ENCODE measurements around the gene TRIM34.
"Not testable (repeated sequence)": the region's sequence is repeated elsewhere in the genome, so short reads cannot be mapped to it uniquely, and the experiment has no call there.

The TRIM34 gene

DNA sequence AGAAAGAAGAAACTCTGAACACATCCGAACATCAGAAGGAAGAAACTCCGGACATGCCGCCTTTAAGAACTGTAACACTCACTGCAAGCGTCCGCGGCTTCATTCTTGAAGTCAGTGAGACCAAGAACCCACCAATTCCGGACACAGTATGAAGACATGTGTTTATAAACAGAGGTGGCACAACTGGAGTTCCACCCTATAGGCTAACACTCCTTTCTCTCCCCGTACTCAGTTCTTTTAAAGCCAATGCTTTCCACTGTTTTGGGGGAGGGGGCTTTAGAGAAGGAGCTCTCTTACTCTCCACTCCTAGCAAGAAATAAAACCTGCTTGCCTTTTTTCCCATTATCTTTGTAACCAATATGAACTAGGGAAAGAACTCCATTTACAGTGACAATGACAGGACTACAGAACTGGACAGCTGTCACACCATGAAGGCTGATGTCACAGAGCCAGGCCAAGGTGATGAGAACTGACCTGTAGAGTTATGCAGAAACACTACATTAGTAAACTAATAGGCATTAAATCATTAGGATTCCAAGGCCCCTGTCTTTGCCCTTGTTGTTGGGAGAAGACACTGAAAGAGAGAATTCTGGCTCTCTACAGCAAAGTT is 59.3 kb downstream of the TRIM34 start:
- DNase-seq (ENCODE audit: low read depth in 2 of 2) = no peak

DNA sequence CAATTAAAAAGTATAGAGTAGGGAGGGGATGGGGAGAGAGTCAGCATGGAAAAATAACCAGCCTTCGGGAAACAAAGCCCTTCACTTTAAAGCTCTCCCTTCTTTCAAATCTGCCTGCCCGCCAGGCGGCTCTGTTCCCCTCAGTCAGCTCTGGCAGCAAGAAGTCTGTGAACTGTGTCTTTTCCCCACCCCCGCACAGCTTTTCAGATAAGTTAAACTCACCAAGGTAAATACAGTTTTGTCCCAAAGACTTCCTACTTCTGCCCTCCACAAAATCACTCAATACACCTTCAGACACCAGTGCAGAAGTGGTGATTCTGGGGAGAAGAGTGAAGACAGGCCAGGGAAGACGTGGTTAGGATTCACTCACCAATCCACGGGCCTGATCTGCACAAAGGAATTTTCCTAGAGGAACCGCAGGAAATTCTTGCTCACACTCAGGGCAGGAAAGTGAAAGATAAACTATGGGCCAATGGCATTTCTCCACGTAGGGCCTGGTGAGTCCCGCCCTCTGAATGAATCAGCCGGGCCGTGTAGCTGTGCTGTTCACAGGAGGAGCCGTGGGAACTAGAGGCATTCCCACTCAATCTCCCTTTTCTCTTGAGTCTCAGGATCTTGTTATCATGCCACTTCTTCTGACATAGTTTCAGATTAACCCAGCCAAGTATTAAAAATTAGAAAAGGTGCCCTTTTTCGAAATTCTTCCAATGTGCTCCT is 60.0 kb downstream of the TRIM34 start, which contains the start of gene TRIM5:
Gene TRIM5 (minus strand): TSS at position 429 of the 717 bp plus-strand sequence. CDS start 4,897 bp downstream, outside the sequence.
- DNase-seq (ENCODE audit: low read depth in 2 of 2) = peak; percentile 56 to 74

DNA sequence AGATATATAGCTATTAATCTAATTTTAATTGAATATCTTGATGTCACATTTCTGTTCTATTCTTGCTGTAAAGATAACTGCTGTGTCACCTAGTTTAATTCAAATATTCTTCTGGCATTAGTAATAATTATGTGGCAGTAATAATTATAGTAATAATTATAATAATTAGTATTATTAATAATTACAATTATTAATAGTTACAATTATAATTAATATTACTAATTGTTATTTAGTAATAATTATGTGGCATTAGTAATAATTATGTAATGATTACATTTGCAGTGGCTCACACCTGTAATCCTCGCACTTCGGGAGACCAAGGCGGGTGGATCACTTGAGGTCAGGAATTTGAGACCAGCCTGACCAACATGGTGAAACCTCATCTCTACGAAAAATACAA is 61.6 kb downstream of the TRIM34 start:
- DNase-seq (ENCODE audit: low read depth in 2 of 2) = no peak

DNA sequence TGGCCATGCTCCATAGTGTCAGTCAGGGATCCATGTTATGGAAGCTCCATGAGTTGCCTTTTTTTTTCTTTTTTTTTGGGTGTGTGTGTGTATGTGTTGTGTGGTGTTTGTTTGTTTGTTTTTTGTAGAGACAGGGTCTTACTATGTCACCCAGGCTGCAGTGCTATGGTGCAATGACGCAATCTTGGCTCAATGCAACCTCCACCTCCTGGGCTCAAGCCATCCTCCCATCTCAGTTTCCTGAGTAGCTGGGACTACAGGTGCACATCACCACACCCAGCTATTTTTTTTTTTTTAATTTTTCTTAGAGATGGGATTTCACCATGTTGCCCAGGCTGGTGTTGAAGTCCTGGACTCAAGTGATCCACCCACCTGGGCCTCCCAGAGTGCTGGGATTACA is 63.7 kb downstream of the TRIM34 start:
- no peak for DNase-seq (ENCODE audit: low read depth in 2 of 2)

DNA sequence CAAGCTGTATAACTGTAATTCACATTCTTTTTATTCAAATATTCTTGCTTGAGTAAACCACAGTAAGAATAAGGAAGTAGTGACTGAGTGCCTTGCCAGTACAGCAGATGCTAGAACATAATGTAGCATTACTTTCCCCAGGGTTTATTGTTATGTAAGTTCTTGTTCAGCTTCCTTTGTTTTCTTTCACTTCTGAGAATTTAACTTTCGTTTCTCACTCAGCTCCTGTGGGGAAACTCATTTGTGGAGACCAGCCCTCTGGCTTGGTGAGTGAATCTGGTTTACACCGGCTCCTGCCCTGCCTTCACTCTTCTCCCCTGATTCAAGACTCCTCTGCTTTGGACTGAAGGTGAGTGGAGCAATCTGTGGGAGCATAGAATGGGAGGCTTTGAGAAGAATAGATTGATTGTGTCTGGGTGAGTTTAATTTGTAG is 64.8 kb downstream of the TRIM34 start, which contains the start of gene TRIM22:
Gene TRIM22 (plus strand): TSS at position 240 of the 433 bp plus-strand sequence. CDS start 6,443 bp downstream, outside the sequence.
- DNase-seq (ENCODE audit: low read depth in 2 of 2) = peak; percentile 21 to 25

DNA sequence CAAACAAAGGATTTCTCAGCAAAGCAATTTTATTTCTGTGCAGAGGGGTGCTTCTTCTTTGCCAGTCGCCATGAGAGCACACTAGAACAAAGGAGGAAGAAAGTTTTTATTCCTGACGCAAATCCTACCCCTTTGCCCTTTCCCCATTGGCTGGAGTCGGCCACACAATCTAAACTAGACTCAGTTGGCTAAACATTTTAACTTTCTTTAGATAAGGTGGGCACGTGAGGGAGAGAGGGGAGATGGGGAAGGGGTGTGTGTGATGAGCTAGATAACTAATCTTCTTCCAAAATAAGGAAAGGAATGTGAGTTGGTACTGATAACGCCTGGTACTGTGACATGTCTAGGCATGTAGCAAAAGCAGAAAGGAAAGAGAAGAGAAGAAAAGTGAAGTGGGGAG is 65.4 kb downstream of the TRIM34 start:
- DNase-seq (ENCODE audit: low read depth in 2 of 2) = no peak

DNA sequence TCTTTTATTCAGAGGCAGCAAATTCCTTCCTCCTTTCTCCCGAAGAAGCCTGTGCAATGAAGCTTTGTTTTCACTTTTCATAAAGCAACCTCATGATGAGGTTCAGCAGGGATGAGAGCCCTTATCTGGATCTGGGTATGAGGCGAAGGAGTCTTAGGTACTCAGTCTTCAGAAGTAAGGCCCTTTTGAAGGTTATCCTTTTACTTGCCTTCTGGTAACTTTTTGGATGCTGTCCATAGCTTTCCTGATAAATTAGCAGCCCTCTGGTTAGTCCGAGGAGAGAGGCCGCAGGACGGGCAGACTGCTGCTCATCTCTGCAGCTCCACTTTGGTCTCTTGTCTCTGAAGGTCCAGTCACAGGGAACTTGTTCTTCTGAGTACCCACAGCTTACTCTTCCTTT is 65.9 kb downstream of the TRIM34 start:
- DNase-seq (ENCODE audit: low read depth in 2 of 2) = no peak

DNA sequence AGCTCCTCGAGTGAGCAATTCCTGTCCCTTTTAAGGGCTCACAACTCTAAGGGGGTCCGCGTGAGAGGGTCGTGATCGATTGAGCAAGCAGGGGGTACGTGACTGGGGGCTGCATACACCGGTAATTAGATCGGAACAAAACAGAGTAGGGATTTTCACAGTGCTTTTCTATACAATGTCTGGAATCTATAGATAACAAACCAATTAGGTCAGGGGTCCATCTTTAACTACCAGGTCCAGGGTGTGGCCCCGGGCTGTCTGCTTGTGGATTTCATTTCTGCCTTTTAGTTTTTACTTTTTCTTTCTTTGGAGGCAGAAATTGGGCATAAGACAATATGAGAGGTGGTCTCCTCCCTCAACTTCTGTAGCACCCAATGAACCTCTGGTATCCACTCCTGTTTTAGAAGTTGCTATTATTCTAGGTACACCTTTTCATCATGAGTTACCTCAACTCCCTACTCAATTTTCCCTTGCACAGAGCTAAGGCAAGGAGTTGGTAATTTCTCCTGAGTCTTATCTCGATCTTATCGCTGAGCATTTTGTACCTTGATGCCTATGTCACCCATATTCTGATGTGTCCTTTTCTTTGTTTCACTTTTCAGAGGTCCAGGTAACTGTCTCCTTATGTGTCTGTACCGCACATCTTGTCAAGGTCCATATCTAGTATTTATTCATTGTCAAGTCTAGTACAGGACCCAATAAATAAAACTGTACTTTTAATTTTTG is 66.6 kb downstream of the TRIM34 start:
- DNase-seq (ENCODE audit: low read depth in 2 of 2) = not testable (repeated sequence)

DNA sequence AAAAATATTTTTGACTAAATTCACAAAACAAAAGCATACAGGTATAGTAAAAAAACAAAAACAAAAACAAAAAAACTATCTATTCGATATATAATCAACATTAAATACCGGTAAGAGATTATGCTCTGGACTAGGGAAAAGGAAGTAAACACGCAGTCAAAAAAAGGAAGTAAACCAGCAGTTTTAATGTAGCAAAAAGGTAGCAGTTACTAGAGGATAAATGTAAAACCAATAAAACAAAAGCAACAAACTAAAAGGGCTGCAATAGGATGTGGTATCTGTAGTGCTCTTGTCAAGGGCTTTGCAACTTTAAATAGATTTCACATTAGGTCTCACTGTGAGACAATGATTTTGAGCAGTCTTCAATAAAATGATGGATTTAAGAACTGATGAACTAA is 67.2 kb downstream of the TRIM34 start:
- no peak for DNase-seq (ENCODE audit: low read depth in 2 of 2)
